ENCODE measurements around the gene POLG2. TPM values are rescaled to one million over a fixed set of nuclear protein-coding genes. Genes with fewer than 3 reads are reported as not detected.

The POLG2 gene
- polyA plus RNA-seq (ENCODE audit: insufficient read length), result 59.0 TPM
- long read RNA-seq, donor 1, transcript POLG2-201 (8 exons, 1,564 nt), result major isoform, 6 of 6 reads
- long read RNA-seq, donor 1, partial matches to known transcripts, result 0 of 6 reads
- long read RNA-seq, donor 1, other reads (novel, unspliced or antisense), result 0 of 6 reads
- long read RNA-seq, donor 2, partial matches to known transcripts, result 0 of 5 reads
- long read RNA-seq, donor 2, other reads (novel, unspliced or antisense), result 0 of 5 reads
- long read RNA-seq, donor 3, partial matches to known transcripts, result 0 of 6 reads
- long read RNA-seq, donor 3, other reads (novel, unspliced or antisense), result 0 of 6 reads
- long read RNA-seq, donor 4, result 0 reads
- long read RNA-seq, donor 5, transcript POLG2-201 (8 exons, 1,564 nt), result major isoform, 9 of 9 reads
- long read RNA-seq, donor 5, partial matches to known transcripts, result 0 of 9 reads
- long read RNA-seq, donor 5, other reads (novel, unspliced or antisense), result 0 of 9 reads
- long read RNA-seq, donor 6, transcript POLG2-201 (8 exons, 1,564 nt), result major isoform, 8 of 9 reads
- long read RNA-seq, donor 6, partial matches to known transcripts, result 0 of 9 reads
- long read RNA-seq, donor 6, other reads (novel, unspliced or antisense), result 0 of 9 reads
- long read RNA-seq, donor 7, transcript POLG2-201 (8 exons, 1,564 nt), result major isoform, 6 of 9 reads
- long read RNA-seq, donor 7, partial matches to known transcripts, result 0 of 9 reads
- long read RNA-seq, donor 7, other reads (novel, unspliced or antisense), result 0 of 9 reads
- long read RNA-seq, donor 8, partial matches to known transcripts, result 0 of 4 reads
- long read RNA-seq, donor 8, other reads (novel, unspliced or antisense), result 0 of 4 reads

- peak; percentile 87 for DNase-seq
These were observed at the start of gene POLG2 for GRCh38 chr17:64496786-64497564. POLG2 (minus strand) TSS chr17:64497054; CDS start chr17:64496968, 86 bp downstream.

GRCh38 chr17:64544742-64545141, 47.9 kb upstream of the POLG2 start:
- no peak for DNase-seq

GRCh38 chr17:64540118-64540776, 43.4 kb upstream of the POLG2 start:
- DNase-seq, result no peak

- no peak for DNase-seq
These were observed 41.8 kb upstream of the POLG2 start for GRCh38 chr17:64538508-64539130.

GRCh38 chr17:64537488-64537887, 40.6 kb upstream of the POLG2 start:
- DNase-seq, result no peak

- no peak for DNase-seq
These were observed 40.1 kb upstream of the POLG2 start for GRCh38 chr17:64536913-64537312.

- no peak for DNase-seq
These were observed 38.5 kb upstream of the POLG2 start for GRCh38 chr17:64535357-64535756.

GRCh38 chr17:64534187-64534586, 37.3 kb upstream of the POLG2 start:
- DNase-seq, result no peak

GRCh38 chr17:64533784-64534183, 36.9 kb upstream of the POLG2 start:
- no peak for DNase-seq

- no peak for DNase-seq
These were observed 35.6 kb upstream of the POLG2 start for GRCh38 chr17:64532409-64532808.

- no peak for DNase-seq
These were observed 35.1 kb upstream of the POLG2 start for GRCh38 chr17:64531955-64532371.

GRCh38 chr17:64529221-64529620, 32.4 kb upstream of the POLG2 start:
- DNase-seq, result no peak

GRCh38 chr17:64527914-64528313, 31.1 kb upstream of the POLG2 start:
- DNase-seq, result no peak

- DNase-seq, result no peak
These were observed 23.5 kb upstream of the POLG2 start for GRCh38 chr17:64520359-64520758.

GRCh38 chr17:64519601-64520000, 22.7 kb upstream of the POLG2 start:
- DNase-seq, result no peak

- no peak for DNase-seq
These were observed 19.0 kb upstream of the POLG2 start for GRCh38 chr17:64515829-64516228.

GRCh38 chr17:64515419-64515818, 18.6 kb upstream of the POLG2 start:
- DNase-seq, result no peak

GRCh38 chr17:64509179-64509578, 12.3 kb upstream of the POLG2 start:
- no peak for DNase-seq

- DNase-seq, result no peak
These were observed 11.8 kb upstream of the POLG2 start for GRCh38 chr17:64508683-64509082.

GRCh38 chr17:64507413-64507782, 10.5 kb upstream of the POLG2 start:
- peak; percentile 86 for DNase-seq
